CD4-positive, alpha-beta T cell (primary cell): ENCODE results near the gene BCL2. TPM values are rescaled to one million over a fixed set of nuclear protein-coding genes. Genes with fewer than 3 reads are reported as not detected.

Experiments
- ATAC-seq: fragments of 200-7000 bp; cut with Tn5 transposase; one replicate; pipeline ENCODE4 v1.10.0; 2022; ENCODE audit warnings: mild to moderate bottlenecking; ENCODE audit not compliant: poor library complexity
- CTCF ChIA-PET: fragments of 350-600 bp; sonication (Branson Sonifier 250); formaldehyde crosslinking; loops from one replicate; lab custom pipeline; 2021; ENCODE audit warnings: antibody characterized with exemption, inconsistent platforms; lab: Charles Lee
- POLR2A ChIA-PET: fragments of 350-600 bp; sonication (Branson Sonifier 250); formaldehyde crosslinking; loops from one replicate; lab custom pipeline; 2021; ENCODE audit warnings: antibody characterized with exemption, inconsistent platforms; lab: Charles Lee
- DNase-seq, 14 experiments: peaks; one replicate each; pipeline ENCODE4 v3.0.0-alpha.2; 2013 to 2020; ENCODE audit warnings: mixed read lengths in 2 of 14
- H3K27ac ChIP-seq, 2 donors: one replicate each; pipeline versions ENCODE4 v1.5.1 to v1.7.0; 2013; ENCODE audit warnings: low read length in 2 of 2, low read depth in 1 of 2, mild to moderate bottlenecking in 1 of 2
- H3K27me3 ChIP-seq, 2 experiments: 1 replicate in 1 of 2; 2 replicates in 1 of 2; pipeline versions ENCODE4 v1.6.1 to v1.7.0; 2013; ENCODE audit warnings: low read length in 2 of 2, control low read depth in 1 of 2, mild to moderate bottlenecking in 1 of 2, moderate library complexity in 1 of 2; ENCODE audit not compliant: insufficient read depth in 2 of 2, control insufficient read depth in 1 of 2
- H3K36me3 ChIP-seq: one replicate; pipeline ENCODE4 v1.6.1; 2013; ENCODE audit warnings: low read length, control low read depth; ENCODE audit not compliant: insufficient read depth
- H3K4me1 ChIP-seq: one replicate; pipeline ENCODE4 v1.6.1; 2013; ENCODE audit warnings: low read length, control low read depth; ENCODE audit not compliant: insufficient read depth
- H3K4me3 ChIP-seq: one replicate; pipeline ENCODE4 v1.5.1; 2013; ENCODE audit warnings: mild to moderate bottlenecking, low read length, moderate library complexity
- H3K9me3 ChIP-seq, 2 experiments: 1 replicate in 1 of 2; 2 replicates in 1 of 2; pipeline versions ENCODE4 v1.6.1 to v1.7.0; 2013; ENCODE audit warnings: low read length in 2 of 2, mild to moderate bottlenecking in 2 of 2, control low read depth in 1 of 2, moderate library complexity in 1 of 2; ENCODE audit not compliant: control insufficient read depth in 1 of 2, insufficient read depth in 1 of 2
- H3K27ac Mint-ChIP-seq: one replicate; pipeline ENCODE4 v1.8.0; 2020; ENCODE audit warnings: mixed read lengths
- H3K27me3 Mint-ChIP-seq: one replicate; pipeline ENCODE4 v1.8.0; 2021; ENCODE audit warnings: mixed read lengths
- H3K36me3 Mint-ChIP-seq: one replicate; pipeline ENCODE4 v1.8.0; 2021; ENCODE audit warnings: low read depth, mixed read lengths
- H3K4me1 Mint-ChIP-seq: one replicate; pipeline ENCODE4 v1.8.0; 2021; ENCODE audit warnings: low read depth, mixed read lengths
- H3K4me3 Mint-ChIP-seq: one replicate; pipeline ENCODE4 v1.8.0; 2020; ENCODE audit warnings: mild to moderate bottlenecking, mixed read lengths
- H3K9me3 Mint-ChIP-seq: one replicate; pipeline ENCODE4 v1.8.0; 2020; ENCODE audit warnings: mixed read lengths
- CTCF ChIP-seq: fragments of 200-600 bp; IDR thresholded peaks from one replicate; pipeline ENCODE4 v1.8.0; 2022; ENCODE audit warnings: antibody characterized with exemption, mild to moderate bottlenecking
- intact Hi-C, 2 experiments: fragments of 100-400 bp; cut with DNase I in 1 of 2; cut with micrococcal nuclease in 1 of 2; formaldehyde crosslinking; loops; one replicate each; pipeline versions ENCODE4 v1.15.1 to v1.9.0; 2023 to 2025; cut with DNase I, micrococcal nuclease
- total RNA-seq, 174 experiments: library from RNA in 2 of 174; stranded (reverse) in 2 of 174; gene quantifications; one replicate each; pipeline ENCODE4 v1.2.3 and lab custom pipeline; 2021 to 2026

BCL2 gene
- total RNA-seq, 2 experiments from 2014 or later, result 40.1 to 40.3 TPM

GRCh38 chr18:63140038-63140450 is 179.5 kb downstream of the BCL2 start:
- DNase-seq (no peak), ATAC-seq (no peak)
- peaks cover 46% of the 10 kb centered on the region for H3K4me1 ChIP-seq
- peaks cover 24% of the 10 kb centered on the region for H3K36me3 ChIP-seq
- no peak overlapping the region for H3K4me3 Mint-ChIP-seq
- no peaks in the 10 kb centered on the region for H3K9me3 Mint-ChIP-seq
- peaks cover 79% of the 10 kb centered on the region for H3K4me1 Mint-ChIP-seq
- H3K27ac ChIP-seq, result no peak overlapping the region
- H3K27me3 Mint-ChIP-seq, result no peaks in the 10 kb centered on the region
- no peaks in the 10 kb centered on the region for H3K27me3 ChIP-seq
- no peak overlapping the region for H3K4me3 ChIP-seq
- H3K9me3 ChIP-seq, result no peaks in the 10 kb centered on the region
- intact Hi-C loops, result no loop called here
- H3K27ac Mint-ChIP-seq, result no peak overlapping the region
- POLR2A ChIA-PET, result interaction anchor here (0.6 to 1.3 kb wide), 4 partner anchors 15 to 625 kb away, joined by 3 to 4 read pairs (median 3); no protein-coding TSS in a partner anchor
- peaks cover 23% of the 10 kb centered on the region for H3K36me3 Mint-ChIP-seq
- TF ChIP-seq CTCF, result no peak
- CTCF ChIA-PET, result interaction anchor here (0.9 to 1.7 kb wide), 3 partner anchors 15 to 183 kb away, joined by 3 read pairs; no protein-coding TSS in a partner anchor

- intact Hi-C loops, result loop anchor here in 1 of 2 experiments (1.0 kb wide), 1 partner anchor 19 kb away; no protein-coding TSS in a partner anchor
- Histone ChIP-seq H3K4me1 (peaks cover 46% of the 10 kb centered on the region), H3K4me3 (peak overlapping the region; percentile 38), H3K27ac (peak overlapping the region; percentile 23 to 51), H3K36me3 (peaks cover 21% of the 10 kb centered on the region), H3K27me3 (no peaks in the 10 kb centered on the region), H3K9me3 (no peaks in the 10 kb centered on the region)
- DNase-seq (no peak), ATAC-seq (peak; percentile 12)
- POLR2A ChIA-PET, result interaction anchor here (0.7 to 2.1 kb wide), 8 partner anchors 14 to 180 kb away, joined by 3 to 18 read pairs (median 4); partner anchors contain the start of gene BCL2
- no peaks in the 10 kb centered on the region for H3K9me3 Mint-ChIP-seq
- H3K27ac Mint-ChIP-seq, result peak overlapping the region; percentile 83
- H3K27me3 Mint-ChIP-seq, result no peaks in the 10 kb centered on the region
- H3K4me1 Mint-ChIP-seq, result peaks cover 70% of the 10 kb centered on the region
- peaks cover 18% of the 10 kb centered on the region for H3K36me3 Mint-ChIP-seq
- H3K4me3 Mint-ChIP-seq, result peak overlapping the region; percentile 88
- TF ChIP-seq CTCF, result no peak
- CTCF ChIA-PET, result interaction anchor here (1.0 to 2.1 kb wide), 5 partner anchors 16 to 184 kb away, joined by 3 to 10 read pairs (median 8); no protein-coding TSS in a partner anchor
Observed at GRCh38 chr18:63138436-63139340, 180.9 kb downstream of the BCL2 start.

GRCh38 chr18:63137999-63138435 is 181.6 kb downstream of the BCL2 start:
- ATAC-seq, result peak; percentile 92
- peaks cover 42% of the 10 kb centered on the region for H3K4me1 ChIP-seq
- TF ChIP-seq CTCF, result no peak
- H3K27me3 Mint-ChIP-seq, result no peaks in the 10 kb centered on the region
- H3K4me3 Mint-ChIP-seq, result peak overlapping the region; percentile 88
- H3K9me3 Mint-ChIP-seq, result no peaks in the 10 kb centered on the region
- H3K27ac ChIP-seq, result peak overlapping the region; percentile 23 to 51
- H3K27me3 ChIP-seq, result no peaks in the 10 kb centered on the region
- DNase-seq, result peak in 12 of 14 experiments; percentile 50 to 83 (median 62)
- ChIA-PET CTCF (interaction anchor here (1.0 to 2.1 kb wide), 5 partner anchors 17 to 185 kb away, joined by 3 to 10 read pairs (median 8); no protein-coding TSS in a partner anchor), POLR2A (interaction anchor here (0.7 to 2.1 kb wide), 8 partner anchors 14 to 180 kb away, joined by 3 to 18 read pairs (median 4); partner anchors contain the start of gene BCL2)
- peaks cover 15% of the 10 kb centered on the region for H3K36me3 Mint-ChIP-seq
- no peaks in the 10 kb centered on the region for H3K9me3 ChIP-seq
- intact Hi-C loops, result loop anchor here in 1 of 2 experiments (1.0 kb wide), 1 partner anchor 19 kb away; no protein-coding TSS in a partner anchor
- peak overlapping the region; percentile 38 for H3K4me3 ChIP-seq
- H3K36me3 ChIP-seq, result peaks cover 21% of the 10 kb centered on the region
- peak overlapping the region; percentile 83 for H3K27ac Mint-ChIP-seq
- H3K4me1 Mint-ChIP-seq, result peaks cover 66% of the 10 kb centered on the region
